Fibroblast of skin of right biceps (primary cell): ENCODE results near the gene PPP4C.
"Not testable (repeated sequence)": the region's sequence is repeated elsewhere in the genome, so short reads cannot be mapped to it uniquely, and the experiment has no call there.

Source experiments
- DNase-seq: peaks from one replicate; pipeline ENCODE4 v3.0.0-alpha.2; 2013

Gene PPP4C

DNA sequence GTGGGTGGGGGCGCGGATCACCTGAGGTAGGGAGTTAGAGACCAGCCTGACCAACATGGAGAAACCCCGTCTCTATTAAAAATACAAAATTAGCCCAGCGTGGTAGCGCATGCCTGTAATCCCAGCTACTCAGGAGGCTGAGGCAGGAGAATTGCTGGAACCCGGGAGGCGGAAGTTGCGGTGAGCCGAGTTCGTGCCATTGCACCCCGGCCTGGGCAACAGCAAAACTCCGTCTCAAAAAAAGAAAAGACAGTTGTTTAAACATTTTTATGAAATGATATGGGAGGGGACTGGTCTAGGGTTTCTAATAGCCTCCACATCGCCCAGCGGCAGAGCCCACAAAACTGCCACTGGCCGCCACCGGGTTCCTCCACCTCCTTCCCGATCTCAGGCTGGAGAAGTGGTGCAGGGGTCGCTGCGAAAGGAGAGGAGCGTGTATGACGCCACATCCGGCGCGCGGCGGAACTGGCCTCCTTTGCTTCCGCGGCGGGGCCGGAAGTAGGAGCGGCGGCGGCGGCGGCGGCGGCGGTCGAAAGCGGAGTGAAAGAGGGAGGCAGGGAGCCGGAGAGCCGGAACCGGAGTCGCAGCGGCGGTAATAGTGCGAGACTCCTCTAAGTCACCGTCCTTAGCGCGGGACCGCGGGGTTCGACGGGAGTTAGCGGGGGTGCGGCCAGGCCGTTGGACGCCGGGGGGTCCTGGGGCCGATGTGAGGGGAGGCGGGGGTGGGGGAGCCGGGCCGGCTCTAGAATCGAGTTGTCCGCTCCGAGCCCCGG, at the start of gene PPP4C:
Gene PPP4C, plus strand, starts transcription at position 492 of the 773 bp plus-strand sequence. CDS start 384 bp downstream, outside the sequence.
- peak; percentile 90 for DNase-seq

DNA sequence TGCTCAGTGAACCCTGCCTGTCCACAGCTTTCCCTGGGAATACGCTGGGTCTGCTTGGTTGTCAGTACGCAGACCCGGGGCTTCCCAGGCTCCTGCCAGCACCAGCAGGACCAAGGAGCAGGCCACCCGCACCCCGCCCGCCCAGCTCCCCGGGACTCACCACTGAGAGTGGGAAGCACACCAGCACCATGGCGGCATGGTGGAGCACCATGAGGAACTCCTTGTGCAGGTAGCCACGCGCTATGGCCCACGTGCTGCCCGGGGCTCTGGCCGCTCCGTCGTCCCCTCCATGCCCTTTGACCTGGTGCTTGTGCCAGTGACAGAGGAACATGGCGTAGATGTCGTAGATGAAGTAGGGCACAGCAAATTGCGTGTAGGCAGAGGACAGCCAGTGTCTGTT, 49.3 kb upstream of the PPP4C start:
- no peak for DNase-seq

DNA sequence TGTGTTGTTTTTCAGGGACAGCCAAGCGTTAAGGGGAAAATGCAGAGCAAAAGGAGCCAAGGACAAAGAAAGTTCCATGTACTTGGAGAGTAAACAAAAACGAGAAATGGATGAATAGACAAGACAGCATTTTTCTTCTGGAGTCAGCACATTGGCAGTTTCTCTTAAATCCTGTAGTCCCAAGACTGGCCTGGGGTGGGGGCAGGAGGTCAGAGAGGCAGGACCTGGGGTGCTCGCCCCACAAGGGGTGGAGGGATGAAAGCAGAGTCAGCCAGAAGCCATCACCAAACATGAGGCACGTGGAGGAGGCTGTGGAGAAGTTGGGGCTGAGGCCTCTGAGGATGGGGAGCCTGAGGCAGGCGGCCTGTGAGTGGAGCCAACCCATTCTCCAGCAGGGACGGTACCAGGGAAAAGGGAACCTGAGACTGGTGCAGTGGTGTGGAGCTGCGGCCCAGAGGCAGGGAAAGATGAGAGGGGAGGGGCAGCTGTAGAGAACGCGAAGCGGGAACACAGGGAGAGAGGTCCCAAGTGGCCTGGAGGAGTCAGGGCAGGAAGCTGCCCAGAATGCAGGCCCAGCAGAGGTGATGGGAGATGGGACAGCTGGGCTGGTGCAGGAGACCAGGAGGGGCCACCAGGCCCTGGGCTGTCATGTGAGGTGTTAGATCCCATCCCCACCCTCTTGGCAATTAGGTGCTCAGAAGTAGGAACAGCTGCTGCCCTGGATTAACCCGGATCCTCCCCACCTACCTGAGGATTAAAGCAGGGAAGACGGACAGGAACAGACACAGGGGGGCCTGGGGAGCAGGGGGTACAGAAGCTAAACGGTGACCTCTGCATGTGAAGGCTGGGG, 48.0 kb upstream of the PPP4C start:
- no peak for DNase-seq

DNA sequence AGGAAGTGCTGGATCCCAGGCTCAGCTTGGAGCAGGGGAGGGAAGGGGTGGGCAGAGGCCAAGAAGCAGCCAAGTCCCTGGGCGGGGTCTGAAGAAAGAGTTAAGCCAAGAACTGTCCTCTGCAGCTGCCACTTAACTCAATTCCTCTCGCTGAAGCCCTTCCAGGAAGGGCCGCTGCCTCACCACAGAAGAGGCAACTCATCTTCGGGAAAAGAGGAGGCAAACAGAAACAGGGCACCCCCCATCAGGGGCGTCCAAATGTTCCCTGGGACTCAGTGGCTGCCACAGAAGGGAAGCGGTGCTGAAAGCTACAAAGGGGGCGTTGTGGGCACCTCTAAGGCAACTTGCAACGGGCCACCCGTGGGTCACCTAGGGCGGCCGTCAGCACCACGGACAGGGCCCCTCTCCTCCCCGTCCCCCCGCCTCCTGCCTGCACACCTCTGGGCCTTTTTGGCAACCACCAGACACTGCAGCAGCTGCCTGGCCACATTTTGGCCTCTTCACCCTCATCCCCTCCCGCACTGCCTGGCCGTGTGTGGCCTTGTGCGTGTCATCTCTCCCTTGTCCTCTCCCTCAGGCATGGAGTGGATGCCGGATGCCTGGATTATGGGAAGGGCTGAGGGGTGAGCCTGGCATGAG, 47.2 kb upstream of the PPP4C start:
- no peak for DNase-seq

DNA sequence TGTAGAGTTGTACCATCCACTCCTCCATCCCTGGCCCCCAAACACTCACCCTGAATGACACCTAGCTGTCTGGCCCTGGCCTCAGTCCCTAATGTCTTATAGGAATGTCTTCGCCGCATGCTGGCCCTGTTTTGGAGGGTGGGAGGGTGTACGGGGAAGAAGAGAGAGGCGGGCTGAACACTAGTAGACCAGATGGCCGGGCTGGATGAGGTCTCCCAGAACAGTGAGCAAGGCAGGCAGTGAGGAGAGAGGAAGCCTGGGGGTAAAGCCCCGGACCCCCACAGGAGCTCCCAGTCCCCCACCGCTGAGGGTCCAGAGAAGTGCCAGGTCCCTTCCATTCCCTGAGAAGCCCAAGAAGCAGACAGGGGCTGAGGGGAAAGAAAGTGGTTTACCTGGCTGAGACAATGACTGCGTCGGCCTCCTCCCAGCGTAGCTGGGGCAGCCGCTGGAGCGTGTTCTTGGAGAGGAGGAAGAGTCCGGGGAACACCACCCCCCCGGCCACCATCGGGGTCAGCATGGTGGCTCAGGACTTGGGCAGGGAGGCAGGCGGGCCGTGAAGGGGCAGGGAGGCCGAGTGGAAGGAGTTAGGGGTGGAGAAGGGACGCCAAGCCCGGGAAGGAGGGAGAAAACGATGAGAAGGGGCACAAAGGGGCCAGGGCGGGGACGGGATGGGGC, 45.6 kb upstream of the PPP4C start:
- no peak for DNase-seq

DNA sequence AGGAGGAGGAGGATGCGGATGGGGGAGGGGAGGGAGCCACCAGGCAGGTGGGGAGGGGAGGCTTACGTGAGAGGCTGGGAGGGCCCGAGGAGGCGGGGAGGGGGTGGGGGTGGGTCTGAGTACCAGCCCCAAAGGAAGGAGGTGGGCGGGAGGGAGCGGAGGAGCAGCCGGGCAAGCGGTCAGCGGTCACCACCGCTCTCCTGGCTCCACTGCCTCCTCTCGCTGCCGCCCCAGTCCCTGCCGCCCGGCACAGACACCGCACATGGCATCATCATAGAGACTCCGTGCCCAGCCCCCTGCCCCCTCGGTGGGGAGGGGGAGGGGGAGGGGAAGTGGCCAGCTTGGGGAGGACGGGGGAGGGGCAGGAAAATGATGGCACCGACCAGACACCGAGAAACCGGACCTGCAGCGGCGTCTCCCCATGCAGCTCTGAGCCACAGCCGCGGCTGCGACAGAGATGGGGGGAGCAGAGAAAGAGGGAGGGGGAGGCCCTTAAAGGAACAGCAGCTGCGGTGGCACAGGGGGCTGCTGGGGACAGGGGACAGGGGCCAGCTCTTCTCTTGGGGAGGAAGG, 44.9 kb upstream of the PPP4C start, which contains the start of gene TLCD3B:
Gene TLCD3B, minus strand, starts transcription at position 431 of the 573 bp plus-strand sequence. CDS start 744 bp downstream, outside the sequence.
- DNase-seq: no peak

DNA sequence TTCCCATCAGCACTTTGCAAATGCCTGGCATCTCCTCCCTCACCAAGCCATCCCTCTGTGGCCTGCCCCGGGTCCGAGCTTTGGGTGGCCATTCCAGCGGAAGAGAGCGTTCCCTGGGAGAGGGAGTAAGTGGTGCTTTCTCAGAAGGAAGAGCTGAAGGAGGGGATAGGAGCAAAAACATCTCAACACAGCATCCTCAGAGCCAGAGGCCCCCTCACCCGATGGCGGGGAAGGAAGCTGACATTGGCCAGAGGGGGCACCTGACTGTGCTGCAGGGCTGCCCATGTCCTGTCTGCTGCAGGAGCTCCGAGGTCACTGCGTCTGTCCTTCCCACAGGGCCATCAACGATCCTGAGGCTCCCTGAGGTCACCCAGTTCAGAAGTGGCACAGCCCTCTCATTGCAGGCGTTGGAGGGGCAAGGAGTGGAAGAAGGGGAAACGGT, 44.3 kb upstream of the PPP4C start:
- DNase-seq: no peak

DNA sequence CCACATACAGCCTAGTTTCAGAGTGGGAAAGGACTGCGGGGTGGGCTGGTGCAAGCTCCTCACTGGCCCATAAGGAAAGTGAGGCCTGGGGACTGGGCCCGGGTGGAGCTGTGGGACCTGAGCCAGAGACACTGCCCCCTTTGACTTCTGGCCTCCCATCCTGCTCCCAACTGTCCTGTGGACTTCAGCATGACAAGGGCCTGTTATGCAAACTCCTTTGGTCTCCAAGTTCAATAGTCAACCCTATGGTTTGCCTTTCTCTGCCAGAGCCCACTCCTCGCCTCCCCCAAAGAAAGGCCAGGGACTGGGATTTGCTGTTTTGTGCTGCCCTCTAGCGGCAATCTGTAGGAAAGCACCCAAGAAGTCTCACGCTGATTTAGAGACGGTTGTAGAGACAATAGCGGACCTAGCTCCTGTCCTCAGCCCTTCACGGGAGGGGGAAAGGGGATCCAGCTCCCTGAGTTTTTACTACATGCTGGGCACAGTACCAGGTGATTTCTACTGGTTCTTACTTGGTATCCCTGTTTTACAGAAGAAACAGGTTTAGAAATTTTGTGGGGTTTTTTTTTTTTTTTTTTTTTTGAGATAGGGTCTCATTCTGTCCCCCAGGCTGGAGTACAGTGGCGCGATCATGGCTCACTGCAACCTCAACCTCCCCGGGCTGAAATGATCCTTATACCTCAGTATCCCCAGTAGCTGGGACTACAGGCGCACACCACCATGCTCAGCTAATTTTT, 43.5 kb upstream of the PPP4C start:
- DNase-seq: peak; percentile 64

DNA sequence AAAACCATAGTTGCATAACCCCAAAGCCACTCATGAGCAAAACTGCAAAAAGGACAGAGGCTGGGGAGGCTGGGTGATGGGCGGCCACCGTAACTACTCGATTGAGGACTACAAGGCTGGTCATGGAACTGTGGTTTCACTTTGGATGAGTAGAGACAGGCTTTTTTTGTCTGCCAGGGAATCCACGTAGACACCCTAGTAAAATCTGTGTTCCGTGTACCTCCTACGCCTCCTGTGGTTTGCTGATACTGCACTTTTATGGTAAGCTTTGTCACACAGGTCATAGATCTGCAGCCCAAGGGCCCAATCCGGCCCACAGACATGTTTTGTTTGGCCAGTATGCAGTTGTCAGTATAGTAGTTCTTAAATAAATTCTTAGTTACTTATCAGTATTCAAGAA, 42.5 kb upstream of the PPP4C start:
- no peak for DNase-seq

DNA sequence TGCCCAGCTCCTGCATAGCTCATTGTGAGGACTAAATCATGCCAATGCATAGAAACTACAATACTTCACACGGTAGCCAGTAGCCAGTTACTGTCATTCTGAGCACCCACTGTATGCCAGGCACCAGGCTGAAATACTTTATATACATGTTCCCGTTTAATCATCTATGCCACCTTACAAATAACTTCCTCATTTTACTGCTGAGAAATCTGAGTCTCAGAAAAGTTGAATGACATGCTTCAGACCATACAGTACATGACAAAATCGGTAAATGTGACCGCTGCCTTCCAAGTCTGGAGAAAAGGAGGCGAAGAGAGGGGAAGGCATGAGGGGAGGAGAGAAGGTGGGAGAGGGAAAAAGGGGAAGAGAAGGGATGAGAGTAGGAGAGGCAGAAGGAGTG, 35.6 kb upstream of the PPP4C start:
- no peak for DNase-seq

DNA sequence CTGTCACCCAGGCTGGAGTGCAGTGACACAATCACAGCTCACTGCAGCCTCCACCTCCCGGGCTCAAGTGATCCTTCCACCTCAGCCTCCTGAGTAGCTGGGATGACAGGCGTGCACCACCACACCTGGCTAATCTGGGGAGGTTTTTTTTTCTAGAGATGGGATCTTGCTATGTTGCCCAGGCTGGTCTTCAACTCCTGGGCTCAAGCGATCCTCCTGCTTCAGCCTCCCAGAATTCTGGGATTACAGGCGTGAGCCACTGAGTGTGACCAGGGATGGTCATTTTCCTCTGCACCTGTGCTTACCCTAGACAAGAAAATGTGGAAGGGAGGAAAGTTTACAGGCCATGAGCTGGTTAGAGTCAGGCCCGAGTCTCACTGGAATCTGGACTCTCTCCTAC, 35.1 kb upstream of the PPP4C start:
- not testable (repeated sequence) for DNase-seq

DNA sequence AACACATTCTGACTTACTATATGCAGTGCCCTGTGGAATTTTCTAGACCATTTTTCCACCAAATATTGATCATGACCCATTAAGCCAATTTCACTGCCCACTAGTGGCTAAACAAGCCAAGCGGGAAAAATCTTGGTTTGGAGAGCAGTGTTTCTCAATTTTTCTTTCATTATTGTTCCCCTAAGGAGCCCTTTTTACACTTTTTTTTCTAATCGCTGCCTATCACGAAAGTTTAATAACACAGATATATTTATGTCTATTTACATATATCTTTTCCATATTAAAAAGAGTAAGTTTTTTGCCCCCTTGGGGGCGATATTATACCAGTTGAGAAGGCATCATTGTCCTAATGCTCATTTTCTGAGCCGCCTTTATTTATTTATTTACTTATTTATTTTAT, 34.0 kb upstream of the PPP4C start:
- peak; percentile 43 for DNase-seq

DNA sequence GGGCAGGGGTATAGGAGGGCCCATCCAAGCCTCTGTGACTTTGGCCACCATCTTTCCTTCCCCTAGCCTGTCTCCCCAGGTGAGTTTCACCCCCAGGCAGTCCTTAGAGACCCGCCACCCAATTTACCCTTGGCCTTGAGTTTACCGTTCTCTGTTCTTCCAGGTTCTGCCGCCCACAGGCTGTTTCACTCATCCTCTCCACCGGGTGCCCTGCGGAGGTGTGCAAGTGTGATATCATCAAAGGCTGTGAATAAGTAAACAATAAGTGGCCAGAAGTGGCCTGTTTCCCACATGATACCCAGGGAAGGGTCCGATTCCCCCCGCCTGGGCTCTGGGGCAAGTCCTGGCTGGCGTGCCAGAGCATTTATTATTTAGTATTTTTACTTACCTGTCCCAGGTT, 29.6 kb upstream of the PPP4C start:
- no peak for DNase-seq

DNA sequence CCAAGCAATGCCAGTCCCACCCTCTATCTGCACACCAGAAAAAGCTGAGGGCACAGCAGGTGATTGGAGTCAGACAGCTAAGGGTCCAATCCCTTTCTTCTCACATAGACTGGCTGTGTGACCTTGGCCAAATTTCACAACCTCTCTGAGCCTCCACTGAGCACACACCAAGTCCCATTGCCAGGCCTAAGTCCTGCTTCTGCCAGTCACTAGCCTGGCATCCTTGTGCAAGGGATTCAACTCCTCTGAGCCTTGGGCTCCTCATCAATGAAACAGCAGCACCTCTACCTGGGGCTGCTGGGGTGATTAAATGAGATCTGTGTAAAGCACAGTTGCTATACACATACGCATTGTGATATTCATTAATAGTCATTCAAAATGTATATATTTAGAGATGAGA, 29.2 kb upstream of the PPP4C start:
- DNase-seq: no peak

DNA sequence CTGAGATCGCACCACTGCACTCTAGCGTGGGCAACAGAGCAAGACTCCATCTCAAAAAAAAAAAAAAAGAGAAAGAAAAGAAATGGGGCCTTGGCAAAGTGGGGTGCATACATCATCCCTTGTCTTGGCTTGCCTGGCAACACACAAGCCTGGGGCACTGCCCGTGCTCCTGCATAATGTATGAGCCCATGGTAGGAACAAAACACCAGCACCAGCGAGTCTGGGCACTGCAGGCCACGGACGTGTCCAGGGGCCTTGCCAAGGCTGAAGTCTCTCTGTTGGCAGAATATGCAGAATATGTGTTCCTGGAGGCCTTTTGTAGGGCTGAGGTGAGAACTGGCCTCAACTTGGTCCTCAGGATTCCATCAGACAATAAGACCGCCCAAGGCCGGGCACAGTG, 25.9 kb upstream of the PPP4C start:
- no peak for DNase-seq

DNA sequence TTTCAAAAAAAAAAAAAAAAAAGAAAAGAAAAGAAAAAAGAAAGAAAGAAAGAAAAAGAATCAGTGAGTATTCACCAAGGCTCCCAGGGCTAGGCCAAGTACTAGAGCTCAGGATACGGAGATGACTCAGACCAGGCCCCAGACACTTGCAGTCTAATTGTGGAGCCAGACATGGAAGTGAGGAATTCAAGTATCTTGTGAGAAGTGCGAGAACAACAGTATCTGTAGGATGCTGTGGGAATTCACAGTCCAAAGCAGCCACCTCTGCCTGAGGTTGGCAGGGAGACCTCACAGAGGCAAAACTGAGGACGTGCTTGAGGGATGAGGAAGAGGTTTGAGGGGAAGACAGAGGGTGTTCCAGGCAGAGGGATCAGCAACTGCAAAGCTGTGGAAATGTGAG, 24.3 kb upstream of the PPP4C start:
- DNase-seq: peak; percentile 84

DNA sequence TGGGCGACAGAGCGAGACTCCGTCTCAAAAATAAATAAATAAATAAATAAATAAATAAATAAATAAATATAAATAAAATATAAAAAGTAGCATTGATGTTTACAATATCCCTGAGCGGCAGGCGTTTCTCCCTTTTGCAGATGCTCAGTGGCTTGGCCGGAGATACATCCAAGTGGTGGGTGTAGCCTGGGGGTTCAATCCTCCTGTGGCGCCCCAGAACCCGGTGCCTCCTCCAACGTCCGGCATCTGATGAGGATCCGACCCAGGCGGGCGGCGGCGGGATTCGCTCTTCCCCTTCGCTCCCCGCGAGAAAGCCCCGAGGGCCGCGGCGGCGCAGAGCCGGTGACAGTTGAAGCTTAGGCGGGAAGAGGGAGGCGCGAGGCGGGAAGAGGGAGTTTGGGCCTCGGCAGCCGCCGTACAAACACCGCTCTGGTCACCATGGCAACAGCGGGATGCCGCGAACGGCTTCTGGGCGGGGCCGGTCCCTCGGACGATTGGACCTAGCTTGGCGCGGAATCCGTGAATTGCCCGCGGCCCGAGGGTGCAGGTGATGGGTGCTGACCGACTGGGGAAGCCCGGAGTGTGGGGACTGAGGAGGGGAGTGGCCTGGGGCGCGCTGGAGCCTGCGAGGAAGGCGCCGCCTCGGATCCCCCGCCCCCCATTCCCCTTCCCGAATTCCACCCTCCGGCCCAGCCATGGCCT, 23.0 kb upstream of the PPP4C start:
- DNase-seq: peak; percentile 93

DNA sequence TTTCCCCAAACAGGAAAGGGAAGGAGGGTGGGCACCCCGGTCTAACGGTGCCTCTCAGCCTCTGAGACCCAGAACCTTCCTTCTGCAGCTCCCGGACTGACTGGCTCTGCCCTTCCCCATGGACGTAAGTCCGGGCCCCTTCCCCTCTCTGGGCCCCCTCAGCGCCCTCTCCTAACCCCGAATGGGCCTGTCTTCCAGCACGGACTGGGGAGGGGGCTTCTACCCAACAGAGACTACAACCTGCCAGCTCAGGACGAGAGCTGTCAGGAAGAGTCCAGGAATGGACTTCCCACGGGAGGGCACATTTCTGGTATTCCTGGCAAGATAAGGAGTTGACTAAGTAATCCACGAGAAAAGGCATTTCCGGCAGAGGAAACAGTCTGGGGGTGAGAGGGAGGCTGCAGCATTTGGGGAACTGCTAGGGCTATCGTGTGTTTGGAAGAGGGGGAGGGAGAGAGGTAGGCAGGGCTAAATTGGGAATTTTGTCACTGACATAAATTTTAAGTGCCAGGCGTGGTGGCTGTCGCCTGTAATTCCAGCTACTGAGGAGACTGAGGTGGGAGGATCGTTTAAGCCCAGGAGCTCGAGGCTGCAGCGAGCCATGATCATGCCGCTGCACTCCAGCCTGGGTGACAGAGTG, 22.3 kb upstream of the PPP4C start:
- DNase-seq: peak; percentile 73

DNA sequence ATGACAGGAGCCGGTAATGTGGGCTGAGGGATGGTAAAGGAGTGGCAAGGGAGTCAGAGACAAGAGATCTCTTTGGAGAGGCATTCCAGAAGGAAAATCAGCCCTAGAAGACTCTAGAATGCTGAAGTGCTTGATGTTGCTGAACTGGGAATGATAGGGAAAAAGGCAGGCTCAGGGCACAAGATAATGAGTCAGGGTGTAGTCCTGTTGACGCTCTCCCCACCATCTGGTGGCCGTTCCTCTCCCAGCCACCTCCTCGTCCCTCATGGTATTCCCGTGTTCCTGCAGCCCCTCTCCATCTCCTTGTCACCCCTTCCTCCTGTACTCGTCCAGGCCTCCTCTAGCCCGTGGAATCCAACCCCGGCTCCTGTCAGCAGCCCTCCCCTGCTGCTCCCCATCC, 21.3 kb upstream of the PPP4C start:
- DNase-seq: no peak

DNA sequence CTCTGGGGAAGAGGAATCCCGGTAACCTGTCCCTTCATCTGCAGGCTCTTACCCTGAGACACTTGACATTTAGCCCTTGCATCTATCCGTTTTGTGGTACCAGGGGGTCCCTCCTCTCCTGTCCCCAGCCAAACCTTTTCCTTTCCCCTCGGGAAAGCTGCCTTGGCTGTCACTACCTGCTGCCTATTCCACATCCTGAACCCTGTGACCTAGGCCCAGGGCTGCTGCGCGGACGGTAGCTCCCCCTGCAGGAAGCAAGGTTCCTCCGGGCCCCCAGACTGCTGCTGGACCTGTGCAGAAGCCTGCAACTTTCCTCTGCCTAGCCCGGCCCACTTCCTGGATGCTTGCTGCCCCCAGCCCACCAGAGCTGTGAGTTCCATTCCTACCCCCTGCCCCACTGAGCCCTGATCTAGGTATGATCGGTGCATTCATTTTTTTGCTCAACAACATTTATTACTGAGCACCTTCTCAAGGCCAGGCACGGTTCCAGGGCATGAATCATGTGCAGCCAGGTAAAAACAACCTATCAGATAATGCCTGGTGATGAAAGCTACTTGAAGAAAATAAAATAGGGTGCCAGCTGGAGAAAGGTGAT, 20.7 kb upstream of the PPP4C start:
- DNase-seq: no peak
